MM.1S (cell line): ENCODE results near the gene NYAP2.

ENCODE experiments used
- DNase-seq: peaks from one replicate; pipeline ENCODE4 v3.0.0-alpha.2; 2015
- H2AFZ ChIP-seq: fragments of 300-600 bp; sonication (generic); 2 replicates; pipeline ENCODE4 v1.6.0; 2016; ENCODE audit warnings: antibody characterized with exemption, low read length
- H3F3A ChIP-seq: fragments of 300-600 bp; sonication (generic); 2 replicates; pipeline ENCODE4 v1.6.1; 2016; ENCODE audit warnings: mild to moderate bottlenecking, antibody characterized with exemption, low read length, moderate library complexity, mixed read lengths; ENCODE audit not compliant: insufficient read depth
- H3K27ac ChIP-seq: fragments of 300-600 bp; sonication (generic); 2 replicates; pipeline ENCODE4 v1.5.1; 2016; ENCODE audit warnings: mild to moderate bottlenecking, low read length
- H3K27me3 ChIP-seq: fragments of 300-600 bp; sonication (generic); replicated peaks from 2 replicates; pipeline ENCODE4 v1.6.0; 2016; ENCODE audit warnings: low read length; ENCODE audit not compliant: insufficient read depth
- H3K36me3 ChIP-seq: fragments of 300-600 bp; sonication (generic); replicated peaks from 2 replicates; pipeline ENCODE4 v1.6.1; 2016; ENCODE audit warnings: mild to moderate bottlenecking, low read length, mixed read lengths; ENCODE audit not compliant: insufficient read depth
- H3K4me1 ChIP-seq: fragments of 300-600 bp; sonication (generic); 2 replicates; pipeline ENCODE4 v1.6.1; 2016; ENCODE audit warnings: low read length, mixed read lengths
- H3K4me2 ChIP-seq: fragments of 300-600 bp; sonication (generic); 2 replicates; pipeline ENCODE4 v1.6.0; 2016; ENCODE audit warnings: low read depth, low read length
- H3K4me3 ChIP-seq: fragments of 300-600 bp; sonication (generic); 2 replicates; pipeline ENCODE4 v1.5.1; 2016; ENCODE audit warnings: low read length, mixed read lengths
- H3K79me2 ChIP-seq: fragments of 300-600 bp; sonication (generic); 2 replicates; pipeline ENCODE4 v1.6.1; 2016; ENCODE audit warnings: mixed run types, low read length, mixed read lengths
- H3K9ac ChIP-seq: fragments of 300-600 bp; sonication (generic); 2 replicates; pipeline ENCODE4 v1.6.1; 2016; ENCODE audit warnings: low read length, mixed read lengths
- H3K9me2 ChIP-seq: fragments of 300-600 bp; sonication (generic); replicated peaks from 2 replicates; pipeline ENCODE4 v1.6.1; 2016; ENCODE audit warnings: mild to moderate bottlenecking, low read length, mixed read lengths; ENCODE audit not compliant: insufficient read depth
- H3K9me3 ChIP-seq: fragments of 300-600 bp; sonication (generic); replicated peaks from 2 replicates; pipeline ENCODE4 v1.6.1; 2016; ENCODE audit warnings: mild to moderate bottlenecking, low read length, mixed read lengths; ENCODE audit not compliant: insufficient read depth
- H4K20me1 ChIP-seq: fragments of 300-600 bp; sonication (generic); 2 replicates; pipeline ENCODE4 v1.6.1; 2016; ENCODE audit warnings: mild to moderate bottlenecking, low read length, moderate library complexity, mixed read lengths; ENCODE audit not compliant: insufficient read depth
- EZH2 ChIP-seq: fragments of 300-600 bp; sonication (generic); optimal IDR thresholded peaks from 2 replicates; pipeline ENCODE3; 2017; ENCODE audit warnings: low read depth, mild to moderate bottlenecking, antibody characterized with exemption, low read length, mixed read lengths
- EZH2phosphoT487 ChIP-seq: fragments of 300-600 bp; sonication (generic); IDR thresholded peaks from 2 replicates; pipeline ENCODE4 v1.6.1; 2018; ENCODE audit warnings: antibody characterized with exemption, low read length
- TF ChIP-seq, protein P1 (sequence below): fragments of 300-600 bp; sonication (generic); IDR thresholded peaks from 2 replicates; pipeline ENCODE4 v1.5.1; 2016; ENCODE audit warnings: antibody characterized with exemption, low read length, mixed read lengths

Gene NYAP2

DNA sequence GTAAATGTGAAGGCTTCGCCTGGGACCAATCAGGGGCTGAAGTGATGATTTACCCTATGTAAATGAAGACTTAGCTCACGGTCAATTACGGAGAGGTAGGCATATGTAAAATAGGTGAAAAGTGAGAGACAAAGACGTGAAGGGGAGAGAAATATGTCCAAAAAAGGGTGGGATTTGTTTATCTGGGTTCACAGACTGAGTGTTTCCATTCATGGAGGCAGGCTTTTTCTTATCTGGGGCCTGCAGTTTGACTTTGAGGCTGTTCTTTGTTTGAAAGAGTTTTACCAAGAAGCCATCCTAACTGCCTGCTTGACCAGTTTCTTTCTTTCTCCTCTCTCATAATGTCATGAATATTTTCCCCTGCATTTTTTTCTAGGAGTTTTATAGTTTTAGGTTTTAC, 202.7 kb downstream of the NYAP2 start:
- Histone ChIP-seq H3K4me3 (no peak overlapping the region), H3K9ac (no peak overlapping the region), H3F3A (no peaks in the 10 kb centered on the region), H3K4me1 (peaks cover 20% of the 10 kb centered on the region), H3K27me3 (no peaks in the 10 kb centered on the region), H3K36me3 (no peaks in the 10 kb centered on the region), H3K27ac (no peak overlapping the region), H3K9me2 (no peaks in the 10 kb centered on the region), H3K79me2 (no peaks in the 10 kb centered on the region), H4K20me1 (no peaks in the 10 kb centered on the region), H3K9me3 (no peaks in the 10 kb centered on the region), H3K4me2 (no peak overlapping the region), H2AFZ (no peak overlapping the region)
- DNase-seq, result no peak
- TF ChIP-seq EZH2, result no peak
- TF ChIP-seq EZH2phosphoT487, result no peak
- TF ChIP-seq, protein P1, sequence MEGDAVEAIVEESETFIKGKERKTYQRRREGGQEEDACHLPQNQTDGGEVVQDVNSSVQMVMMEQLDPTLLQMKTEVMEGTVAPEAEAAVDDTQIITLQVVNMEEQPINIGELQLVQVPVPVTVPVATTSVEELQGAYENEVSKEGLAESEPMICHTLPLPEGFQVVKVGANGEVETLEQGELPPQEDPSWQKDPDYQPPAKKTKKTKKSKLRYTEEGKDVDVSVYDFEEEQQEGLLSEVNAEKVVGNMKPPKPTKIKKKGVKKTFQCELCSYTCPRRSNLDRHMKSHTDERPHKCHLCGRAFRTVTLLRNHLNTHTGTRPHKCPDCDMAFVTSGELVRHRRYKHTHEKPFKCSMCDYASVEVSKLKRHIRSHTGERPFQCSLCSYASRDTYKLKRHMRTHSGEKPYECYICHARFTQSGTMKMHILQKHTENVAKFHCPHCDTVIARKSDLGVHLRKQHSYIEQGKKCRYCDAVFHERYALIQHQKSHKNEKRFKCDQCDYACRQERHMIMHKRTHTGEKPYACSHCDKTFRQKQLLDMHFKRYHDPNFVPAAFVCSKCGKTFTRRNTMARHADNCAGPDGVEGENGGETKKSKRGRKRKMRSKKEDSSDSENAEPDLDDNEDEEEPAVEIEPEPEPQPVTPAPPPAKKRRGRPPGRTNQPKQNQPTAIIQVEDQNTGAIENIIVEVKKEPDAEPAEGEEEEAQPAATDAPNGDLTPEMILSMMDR, result no peak

DNA sequence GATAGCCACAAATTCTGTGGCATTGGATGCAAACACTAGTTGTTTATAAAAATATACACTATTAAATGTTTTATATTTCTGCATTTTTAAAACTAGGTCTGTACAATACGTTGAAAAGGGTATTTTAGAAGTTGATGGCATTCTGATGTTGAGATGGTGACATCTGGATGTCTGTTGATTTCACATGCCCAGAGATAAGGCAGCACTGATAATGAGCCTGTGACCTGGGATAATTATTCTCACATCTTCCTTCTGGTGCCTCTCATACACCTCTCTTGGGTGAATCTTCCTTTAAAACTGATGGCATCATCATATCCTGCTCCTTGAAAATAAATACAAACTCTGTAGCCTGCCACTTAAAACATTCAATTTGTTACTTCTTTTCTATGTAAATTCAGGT, 208.6 kb downstream of the NYAP2 start:
- H3K9ac ChIP-seq, result no peak overlapping the region
- no peaks in the 10 kb centered on the region for H3K9me3 ChIP-seq
- H3K36me3 ChIP-seq, result no peaks in the 10 kb centered on the region
- H4K20me1 ChIP-seq, result no peaks in the 10 kb centered on the region
- no peaks in the 10 kb centered on the region for H3K4me1 ChIP-seq
- H2AFZ ChIP-seq, result no peak overlapping the region
- DNase-seq, result no peak
- no peak overlapping the region for H3K4me2 ChIP-seq
- TF ChIP-seq, protein P1, result no peak
- H3K79me2 ChIP-seq, result no peaks in the 10 kb centered on the region
- no peak overlapping the region for H3K27ac ChIP-seq
- H3K4me3 ChIP-seq, result no peak overlapping the region
- no peaks in the 10 kb centered on the region for H3F3A ChIP-seq
- no peaks in the 10 kb centered on the region for H3K27me3 ChIP-seq
- no peaks in the 10 kb centered on the region for H3K9me2 ChIP-seq

DNA sequence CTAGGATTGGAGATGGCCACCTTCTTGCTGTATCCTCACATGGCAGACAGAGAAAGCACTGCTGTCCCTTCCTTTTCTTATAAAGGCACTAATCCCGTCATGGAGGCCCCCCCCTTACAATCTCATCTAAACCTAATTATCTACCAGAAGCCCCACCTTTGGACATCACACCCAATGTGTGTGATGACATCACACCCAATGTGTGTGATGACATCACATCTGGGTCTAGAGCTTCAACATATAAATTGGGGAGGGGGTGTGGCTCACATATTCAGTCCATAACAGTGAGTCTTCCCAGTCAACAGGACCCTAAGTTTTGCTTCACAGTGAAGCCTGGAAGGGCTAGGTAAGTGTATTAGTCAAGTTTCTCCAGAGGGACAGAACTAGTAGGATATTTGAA, 213.1 kb downstream of the NYAP2 start:
- no peak for TF ChIP-seq EZH2phosphoT487
- TF ChIP-seq, protein P1, result no peak
- no peak for TF ChIP-seq EZH2
- Histone ChIP-seq H3K36me3 (no peaks in the 10 kb centered on the region), H3K9ac (no peak overlapping the region), H3K4me2 (no peak overlapping the region), H2AFZ (no peak overlapping the region), H3F3A (no peaks in the 10 kb centered on the region), H3K9me3 (no peaks in the 10 kb centered on the region), H3K27me3 (no peaks in the 10 kb centered on the region), H3K4me3 (no peak overlapping the region), H3K4me1 (no peaks in the 10 kb centered on the region), H4K20me1 (no peaks in the 10 kb centered on the region), H3K9me2 (no peaks in the 10 kb centered on the region), H3K79me2 (no peaks in the 10 kb centered on the region), H3K27ac (no peak overlapping the region)
- no peak for DNase-seq
